ENCODE results near the gene TTC24. TPM values are rescaled to one million over a fixed set of nuclear protein-coding genes. Genes with fewer than 3 reads are reported as not detected.
"Not testable (repeated sequence)": the region's sequence is repeated elsewhere in the genome, so short reads cannot be mapped to it uniquely, and the experiment has no call there.

The TTC24 gene
- polyA plus RNA-seq, 10 donors = 0.18 to 0.94 (median 0.40) TPM; not detected in 2

GRCh38 chr1:156607344-156607743 is 27.8 kb downstream of the TTC24 start:
- DNase-seq = not testable (repeated sequence)

DNA sequence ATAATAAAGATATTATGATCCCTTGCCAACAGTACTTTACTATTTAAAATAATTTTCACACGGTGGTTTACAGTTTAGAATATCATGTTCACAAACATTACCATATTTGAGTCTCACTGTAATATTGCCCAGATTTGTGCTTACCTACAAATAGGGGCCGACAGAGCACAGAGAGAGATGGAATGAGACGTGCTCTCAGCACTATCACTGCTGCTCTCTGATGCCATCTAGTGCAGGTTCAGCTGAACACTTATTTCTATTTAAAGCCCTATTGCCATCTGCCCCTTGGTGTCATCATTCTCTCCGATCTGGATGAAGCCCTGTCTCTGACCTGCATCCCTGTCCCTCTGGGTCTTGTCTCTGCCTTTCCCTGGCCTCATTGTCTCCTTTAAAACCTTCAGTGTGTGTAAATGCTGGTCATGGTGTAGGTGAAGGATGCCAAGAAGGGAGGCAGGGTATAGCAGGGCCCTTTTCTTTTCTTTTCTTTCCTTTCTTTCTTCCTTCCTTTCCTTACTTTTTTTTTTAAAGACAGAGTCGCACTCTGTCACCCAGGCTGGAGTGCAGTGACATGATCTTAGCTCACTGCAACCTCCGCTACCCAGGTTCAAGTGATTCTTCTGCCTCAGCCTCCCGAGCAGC is 28.6 kb downstream of the TTC24 start:
- peak; percentile 57 to 76 (median 70) for DNase-seq

GRCh38 chr1:156608981-156609380 is 29.5 kb downstream of the TTC24 start:
- DNase-seq = no peak

DNA sequence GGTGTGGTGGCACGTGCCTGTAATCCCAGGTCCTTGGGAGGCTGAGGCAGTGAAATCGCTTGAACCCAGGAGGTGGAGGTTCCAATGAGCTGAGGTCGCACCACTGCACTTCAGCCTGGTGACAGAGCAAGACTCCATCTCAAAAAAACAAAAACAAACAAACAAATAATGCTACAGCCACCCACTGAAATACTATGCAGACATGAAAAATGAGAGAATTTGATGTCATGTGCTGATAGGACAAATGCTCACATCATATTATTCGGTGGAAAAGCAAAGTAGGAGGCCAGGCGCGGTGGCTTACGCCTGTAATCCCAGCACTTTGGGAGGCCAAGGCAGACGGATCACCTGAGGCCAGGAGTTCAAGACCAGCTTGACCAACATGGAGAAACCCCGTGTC is 30.5 kb downstream of the TTC24 start:
- DNase-seq = not testable (repeated sequence)

- no peak for DNase-seq
Observed at GRCh38 chr1:156612666-156613065, 33.1 kb downstream of the TTC24 start.

DNA sequence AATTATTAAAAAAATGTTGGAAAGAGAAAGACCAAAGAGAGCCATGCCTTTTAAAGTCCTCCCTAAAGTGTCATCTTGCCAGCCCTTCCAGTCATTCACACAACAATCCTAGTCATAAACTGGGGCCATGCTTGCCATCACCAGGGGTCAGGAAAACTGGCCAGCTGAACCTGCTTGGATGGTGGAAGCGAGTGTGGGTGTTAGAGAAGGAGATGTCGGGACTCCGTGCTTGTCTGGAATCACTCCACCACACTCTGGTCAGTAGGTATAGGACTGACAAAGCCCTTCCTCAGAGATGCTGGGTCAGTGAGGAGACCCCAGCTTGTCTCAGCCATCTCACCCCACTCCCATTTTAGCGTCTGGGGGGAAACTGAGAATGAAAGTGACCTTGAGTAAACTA is 36.4 kb downstream of the TTC24 start:
- DNase-seq = no peak

DNA sequence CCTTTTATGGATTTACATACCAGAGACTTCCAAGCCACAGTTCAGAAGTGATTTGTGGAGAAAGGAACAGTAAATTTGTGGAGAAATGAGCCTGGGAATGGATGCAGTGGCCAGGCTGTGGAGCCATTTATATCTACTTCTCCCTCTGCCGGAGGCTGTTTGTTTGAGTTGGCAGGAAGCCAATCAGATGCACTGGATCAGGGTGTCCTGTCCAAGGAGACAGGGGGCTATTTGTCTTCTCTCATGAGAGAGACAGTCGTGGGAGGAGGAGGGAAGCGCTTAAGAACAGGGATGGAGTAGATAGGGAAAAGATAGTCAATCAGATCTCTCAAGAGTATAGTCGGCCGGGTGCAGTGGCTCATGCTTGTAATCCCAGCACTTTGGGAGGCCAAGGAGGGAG is 36.9 kb downstream of the TTC24 start:
- peak in 2 of 3 donors; percentile 17 to 55 for DNase-seq

DNA sequence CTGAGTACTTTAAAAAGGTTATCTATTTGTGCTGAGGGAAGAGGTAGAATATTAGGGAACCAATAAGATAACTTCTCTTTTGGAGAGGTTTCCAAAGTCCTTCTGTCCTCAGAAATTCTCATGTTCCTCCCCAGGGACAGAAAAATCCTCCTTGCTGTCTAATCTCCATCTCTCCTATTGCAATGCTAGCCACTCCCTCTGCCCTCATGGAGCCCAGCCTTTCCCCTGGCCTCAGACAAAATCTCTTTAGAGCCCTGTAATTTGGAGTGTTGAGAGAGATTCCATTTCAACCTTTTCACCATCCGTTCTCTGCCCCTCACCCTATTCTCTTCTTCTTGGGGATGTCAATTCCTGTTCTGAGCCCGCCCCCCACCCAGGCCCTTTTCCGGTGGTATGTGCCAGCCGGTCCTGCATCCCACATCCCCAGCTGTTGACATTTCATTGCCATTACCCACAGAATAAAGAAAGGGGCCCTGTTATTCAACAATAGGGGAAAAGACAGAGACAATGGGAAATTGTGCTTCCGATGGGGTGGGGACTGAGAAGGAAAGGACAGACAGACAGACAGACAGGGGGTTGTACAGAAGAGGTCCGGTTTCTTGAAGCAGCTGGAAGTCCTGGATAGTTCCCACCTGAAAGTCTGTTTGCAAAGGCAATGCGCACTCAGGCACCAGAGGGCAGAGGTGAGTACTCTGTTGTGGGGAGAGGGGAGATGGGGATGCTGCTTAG is 39.5 kb downstream of the TTC24 start, which contains the start of gene HAPLN2:
TSS of gene HAPLN2 (plus strand) at position 563 of the 729 bp plus-strand sequence. CDS start 4,076 bp downstream, outside the sequence.
- no peak for DNase-seq

GRCh38 chr1:156619582-156619955 is 40.0 kb downstream of the TTC24 start:
- no peak for DNase-seq

GRCh38 chr1:156622581-156623297 is 43.2 kb downstream of the TTC24 start:
- DNase-seq = no peak

GRCh38 chr1:156623946-156624813 is 44.7 kb downstream of the TTC24 start:
- peak in 1 of 3 donors; percentile 63 for DNase-seq

- peak in 1 of 3 donors; percentile 25 for DNase-seq
Observed at GRCh38 chr1:156624814-156625435, 45.4 kb downstream of the TTC24 start.

- peak; percentile 14 to 73 (median 67) for DNase-seq
Observed at GRCh38 chr1:156625436-156626078, 46.0 kb downstream of the TTC24 start.

DNA sequence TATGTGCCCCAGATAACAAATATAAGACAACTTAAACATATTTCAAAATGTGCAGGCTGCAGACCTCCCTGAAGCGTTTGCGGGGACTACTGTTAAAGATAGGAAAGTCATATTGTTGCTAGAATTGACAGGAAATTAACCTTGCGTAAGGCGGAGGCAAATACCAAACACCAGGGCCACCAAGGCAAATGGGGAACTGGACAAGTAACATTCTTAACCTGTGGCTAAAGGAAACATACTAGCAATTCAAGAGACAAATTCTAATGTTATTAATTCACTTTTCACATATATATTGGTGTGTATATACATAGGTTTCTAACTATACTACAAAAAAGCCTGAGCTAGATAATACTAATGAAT is 46.5 kb downstream of the TTC24 start:
- no peak for DNase-seq

DNA sequence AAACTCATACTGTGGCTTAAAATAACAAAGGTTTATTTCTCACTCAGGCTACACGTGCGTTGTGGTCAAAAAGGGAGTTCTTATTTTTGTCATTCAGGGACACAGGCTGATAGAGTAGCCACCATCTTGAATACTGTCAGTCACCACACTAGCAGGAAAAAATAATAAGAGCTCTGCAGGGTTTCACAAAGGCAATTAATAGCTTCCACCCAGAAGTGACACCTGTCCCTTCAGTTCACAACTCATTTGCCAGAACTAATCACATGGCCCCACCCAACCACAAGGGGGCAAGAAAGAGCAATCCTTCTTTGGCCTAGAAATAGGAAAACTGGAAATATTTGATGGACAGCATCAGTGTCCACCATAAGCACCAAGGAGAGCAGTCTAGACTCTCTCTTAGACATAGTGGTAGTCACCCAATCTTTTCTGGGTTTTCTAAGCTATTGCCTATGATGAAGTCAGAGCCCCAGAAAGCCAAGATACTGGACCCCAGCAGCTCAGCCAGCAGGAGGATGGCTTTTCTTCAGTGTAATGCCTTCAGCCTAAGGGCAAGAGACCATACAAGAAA is 47.9 kb downstream of the TTC24 start:
- DNase-seq = no peak

DNA sequence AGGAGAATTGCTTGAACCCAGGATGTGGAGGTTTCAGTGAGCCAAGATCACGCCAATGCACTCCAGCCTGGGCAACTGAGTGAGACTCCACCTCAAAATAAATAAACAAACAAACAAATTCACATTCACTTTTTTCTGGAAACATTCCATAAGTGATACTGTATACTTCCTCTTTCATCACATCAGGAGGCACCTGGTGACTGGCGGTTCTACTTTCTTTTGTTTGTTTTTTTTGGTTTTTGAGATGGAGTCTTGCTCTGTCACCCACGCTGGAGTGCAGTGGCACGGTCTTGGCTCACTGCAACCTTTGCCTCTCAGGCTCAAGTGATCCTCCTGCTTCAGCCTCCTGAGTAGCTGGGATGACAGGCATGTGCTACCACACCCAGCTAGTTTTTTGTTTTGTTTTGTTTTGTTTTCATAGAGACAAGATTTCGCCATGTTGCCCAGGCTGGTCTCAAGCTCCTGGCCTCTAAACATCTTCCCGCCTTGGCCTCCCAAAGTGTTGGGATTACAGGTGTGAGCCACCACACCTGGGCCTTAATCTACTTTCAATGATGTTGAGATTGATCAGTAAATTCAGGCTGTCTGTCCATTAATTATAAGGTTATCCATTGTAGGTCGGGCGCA is 50.4 kb downstream of the TTC24 start:
- no peak for DNase-seq

DNA sequence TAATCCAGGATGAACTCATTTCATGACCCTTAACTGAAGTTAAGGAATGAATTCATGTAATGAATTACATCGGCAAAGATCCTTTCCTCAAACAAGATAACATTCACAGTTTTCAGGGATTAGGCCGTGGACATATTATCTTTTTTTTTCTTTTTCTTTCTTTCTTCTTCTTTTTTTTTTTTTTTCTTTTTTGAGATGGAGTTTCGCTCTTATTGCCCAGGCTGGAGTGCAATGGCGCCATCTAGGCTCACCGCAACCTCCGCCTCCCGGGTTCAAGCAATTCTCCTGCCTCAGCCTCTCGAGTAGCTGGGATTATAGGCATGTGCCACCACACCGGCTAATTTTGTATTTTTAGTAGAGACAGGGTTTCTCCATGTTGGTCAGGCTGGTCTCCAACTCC is 51.6 kb downstream of the TTC24 start:
- not testable (repeated sequence) for DNase-seq

DNA sequence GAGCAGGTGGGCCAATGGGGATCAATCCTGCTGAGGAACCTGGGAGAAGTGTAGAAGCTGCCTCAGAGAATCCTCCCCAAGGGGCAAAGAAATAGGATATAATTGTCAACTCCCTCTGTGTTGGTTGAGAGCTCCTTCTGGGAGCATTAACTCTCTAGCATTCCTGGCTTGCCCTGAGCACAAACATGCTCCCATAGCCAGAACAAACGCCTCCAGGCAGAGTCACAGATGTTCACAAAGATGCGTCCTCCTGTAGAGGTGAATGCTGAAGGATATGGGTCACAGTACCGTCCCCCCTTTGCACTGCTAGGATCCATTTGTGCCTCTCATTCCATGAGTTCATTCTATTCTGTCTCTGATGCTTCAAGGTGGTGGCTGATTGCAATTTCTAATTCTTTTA is 52.8 kb downstream of the TTC24 start:
- no peak for DNase-seq
